GM12878 (cell line): ENCODE data around the gene CAST. TPM values are rescaled to one million over a fixed set of nuclear protein-coding genes. Genes with fewer than 3 reads are reported as not detected.

Experiments
- ATAC-seq: fragments of 200-7000 bp; cut with Tn5 transposase; 3 replicates; pipeline ENCODE4 v1.9.1; 2020; ENCODE audit warnings: mild to moderate bottlenecking, moderate library complexity
- BruUV-seq: library from RNA; stranded (reverse); fragments of 400-500 nt; replicated peaks from 2 replicates; lab custom pipeline; 2021; lab: Mats Ljungman, UMichigan
- CTCF ChIA-PET: fragments of 300-600 bp; sonication (Branson Sonifier 250); formaldehyde crosslinking; extraction: SDS; loops from one replicate; lab custom pipeline; 2021; ENCODE audit warnings: inconsistent platforms; lab: Yijun Ruan, JAX
- POLR2A ChIA-PET: fragments of 350-600 bp; formaldehyde crosslinking; extraction: SDS; loops from one replicate; lab custom pipeline; 2021; ENCODE audit warnings: inconsistent platforms; lab: Charles Lee
- RAD21 ChIA-PET: fragments of 300-600 bp; sonication (Branson Sonifier 250); formaldehyde crosslinking; loops from one replicate; lab custom pipeline; 2023; ENCODE audit warnings: antibody characterized with exemption; ENCODE audit not compliant: unreplicated experiment; lab: Charles Lee
- SMC1A ChIA-PET: fragments of 300-600 bp; sonication (Branson Sonifier 250); formaldehyde crosslinking; loops from one replicate; lab custom pipeline; 2023; ENCODE audit not compliant: unreplicated experiment, uncharacterized antibody; lab: Charles Lee
- DNase-seq: peaks from one replicate; pipeline ENCODE4 v3.0.0-alpha.2; 2011; ENCODE audit warnings: low read depth, low spot score
- FAIRE-seq: peaks from 3 replicates; lab custom pipeline; 2011; peaks lifted over from hg19 to GRCh38; lab: Jason Lieb, UNC
- H2AFZ ChIP-seq: 2 replicates; pipeline ENCODE4 v1.6.0; 2011; ENCODE audit warnings: low read depth, low read length, control low read depth; ENCODE audit not compliant: control insufficient read depth
- H3K27ac ChIP-seq: 2 replicates; pipeline ENCODE4 v1.5.1; 2011; ENCODE audit warnings: control low read depth; ENCODE audit not compliant: control insufficient read depth, insufficient read depth
- H3K27me3 ChIP-seq, 2 experiments: replicated peaks in 1 of 2; 2 replicates each; pipeline versions ENCODE4 v1.6.0 to v1.6.1; 2011; ENCODE audit warnings: low read length in 1 of 2; ENCODE audit not compliant: control insufficient read depth in 2 of 2, insufficient read depth in 2 of 2
- H3K36me3 ChIP-seq, 2 experiments: 2 replicates each; pipeline ENCODE4 v1.5.1; 2011; ENCODE audit warnings: low read length in 1 of 2; ENCODE audit not compliant: control insufficient read depth in 2 of 2, insufficient read depth in 2 of 2
- H3K4me1 ChIP-seq: 2 replicates; pipeline ENCODE4 v1.6.1; 2011; ENCODE audit warnings: mild to moderate bottlenecking, low read length, moderate library complexity, mixed read lengths; ENCODE audit not compliant: control insufficient read depth, insufficient read depth
- H3K4me2 ChIP-seq: 2 replicates; pipeline ENCODE4 v1.6.0; 2011; ENCODE audit warnings: control low read depth; ENCODE audit not compliant: control insufficient read depth, insufficient read depth
- H3K4me3 ChIP-seq: fragments of 200-600 bp; sonication (generic); 2 replicates; pipeline ENCODE4 v1.5.1; 2016
- H3K79me2 ChIP-seq: 2 replicates; pipeline ENCODE4 v1.6.0; 2011; ENCODE audit warnings: low read length; ENCODE audit not compliant: control insufficient read depth, insufficient read depth
- H3K9ac ChIP-seq: 2 replicates; pipeline ENCODE4 v1.8.0; 2011; ENCODE audit warnings: low read length, control low read depth, mixed read lengths; ENCODE audit not compliant: control insufficient read depth, insufficient read depth
- H3K9me3 ChIP-seq: replicated peaks from 3 replicates; pipeline ENCODE4 v1.5.1; 2011; ENCODE audit warnings: mild to moderate bottlenecking, low read length; ENCODE audit not compliant: control insufficient read depth, insufficient read depth
- H4K20me1 ChIP-seq: 2 replicates; pipeline ENCODE4 v1.6.0; 2011; ENCODE audit not compliant: control insufficient read depth, insufficient read depth
- ASH2L ChIP-seq: fragments of 300-600, 200-600 bp; sonication (generic); IDR thresholded peaks from 2 replicates; pipeline ENCODE4 v1.6.1; 2017; ENCODE audit warnings: low read depth, mild to moderate bottlenecking, borderline replicate concordance
- ATF7 ChIP-seq: fragments of 450-650 bp; IDR thresholded peaks from 2 replicates; pipeline ENCODE4 v1.6.1; 2016; ENCODE audit warnings: low read depth, mild to moderate bottlenecking
- E4F1 ChIP-seq: fragments of 450-650 bp; IDR thresholded peaks from 2 replicates; pipeline ENCODE4 v1.6.1; 2018; ENCODE audit warnings: borderline replicate concordance, mild to moderate bottlenecking; ENCODE audit not compliant: partially characterized antibody
- POLR2AphosphoS5 ChIP-seq: IDR thresholded peaks from 2 replicates; pipeline ENCODE4 v1.6.1; 2011; ENCODE audit warnings: mild to moderate bottlenecking, low read length, inconsistent platforms
- POU2F2 ChIP-seq: IDR thresholded peaks from 3 replicates; pipeline ENCODE4 v1.6.1; 2011; ENCODE audit warnings: low read depth, mild to moderate bottlenecking, low read length, borderline replicate concordance
- SIX5 ChIP-seq: IDR thresholded peaks from 2 replicates; pipeline ENCODE4 v1.6.1; 2011; ENCODE audit warnings: mild to moderate bottlenecking, low read depth, low read length, moderate library complexity; ENCODE audit not compliant: severe bottlenecking
- SMAD1 ChIP-seq: fragments of 450-650 bp; IDR thresholded peaks from 2 replicates; pipeline ENCODE4 v1.6.1; 2018; ENCODE audit warnings: mild to moderate bottlenecking, low read depth; ENCODE audit not compliant: partially characterized antibody
- SMAD5 ChIP-seq: IDR thresholded peaks from 2 replicates; pipeline ENCODE4 v1.6.1; 2016; ENCODE audit warnings: antibody characterized with exemption, low read depth
- WGBS: methylation state at CpG from one replicate; pipeline ENCODE4 v1.1.6; 2016; ENCODE audit warnings: low lambda C conversion rate; ENCODE audit not compliant: insufficient replicate concordance, insufficient coverage; ENCODE audit errors: missing lambda C conversion rate; 5-methylcytosine and 5-hydroxymethylcytosine counted together
- in situ Hi-C: fragments of 300-500 bp; cut with MboI; formaldehyde crosslinking; loops from 9 replicates; pipeline ENCODE4 v1.14.3; 2018; ENCODE audit warnings: mixed read lengths
- intact Hi-C: fragments of 100-400 bp; cut with micrococcal nuclease; formaldehyde crosslinking; loops from one replicate; pipeline ENCODE4 v1.14.2; 2022; ENCODE audit not compliant: unreplicated experiment
- polyA plus RNA-seq, 11 experiments: library from polyadenylated mRNA; depleted of rRNA in 4 of 11; unstranded in 6 of 11; stranded (reverse) in 5 of 11; fragments of >200 nt; fragmentation: Nextera tagmentation in 4 of 11; fragmentation: Illumina TruSeq in 1 of 11; extraction: Ambion mirVana in 4 of 11; extraction: Trizol in 1 of 11; gene quantifications; 1 replicate in 1 of 11; 2 replicates in 10 of 11; pipeline versions ENCODE4 v1.2.1 to v1.2.3, GENCODE V29; 2011 to 2016; ENCODE audit warnings: inconsistent platforms in 2 of 11, missing spikeins in 2 of 11, low read depth in 1 of 11
- total RNA-seq, 4 experiments: library from RNA; depleted of rRNA in 3 of 4; stranded (reverse); fragments of >200 nt in 3 of 4; fragmentation: Illumina TruSeq in 1 of 4; extraction: Trizol in 1 of 4; gene quantifications; 2 replicates each; pipeline versions ENCODE4 v1.2.1 to v1.2.3, GENCODE V29; 2013 to 2021

Gene CAST
- total and polyA plus RNA-seq, 10 of the 15 experiments (the other 5 are each of a cell fraction or from before 2014, with no cell fraction given), result 31.7 to 140 (median 68.5) TPM

- Histone ChIP-seq H2AFZ (peak overlapping the region; percentile 98), H3K4me2 (peak overlapping the region; percentile 95), H3K4me3 (peak overlapping the region; percentile 76; the same call in 1 of the 2 replicates), H3K4me1 (peaks cover 3% of the 10 kb centered on the region), H3K9ac (peak overlapping the region; percentile 96), H3K79me2 (peaks cover 44% of the 10 kb centered on the region)
- RAD21 ChIA-PET, result interaction anchor here (0.8 to 3.6 kb wide), 13 partner anchors 8 to 154 kb away, joined by 3 to 28 read pairs (median 4); partner anchors contain the start of gene ERAP2
- BruUV-seq, result TSS peak; percentile 87
- POLR2A ChIA-PET, result interaction anchor here (0.5 to 3.5 kb wide), 16 partner anchors 8 to 154 kb away, joined by 3 to 21 read pairs (median 4); partner anchors contain the start of genes ERAP2 and LNPEP
- intact Hi-C loops, result loop anchor here (1.0 to 2.0 kb wide), 3 partner anchors 8 to 126 kb away; no protein-coding TSS in a partner anchor
- no peak for TF ChIP-seq ATF7
- 0 out of 2 replicates have a peak, but pooled peaks have one; percentile 37 for TF ChIP-seq SMAD5
- no peak for TF ChIP-seq ASH2L
- TF ChIP-seq SMAD1, result peak; percentile 10
- peak; percentile 66; the same call in 1 of the 3 replicates for TF ChIP-seq POU2F2
- no peak for TF ChIP-seq E4F1
- TF ChIP-seq SIX5, result no peak
- TF ChIP-seq POLR2AphosphoS5, result 0 out of 2 replicates have a peak, but pooled peaks have one; percentile 26
- TF ChIP-seq, all 136 proteins: peak for 4
- ATAC-seq (no peak), DNase-seq (no peak), FAIRE-seq (no peak)
- Histone ChIP-seq H3K9me3 (no peaks in the 10 kb centered on the region), H4K20me1 (no peaks in the 10 kb centered on the region), H3K27ac (peak overlapping the region; percentile 95), H3K36me3 (no peaks in the 10 kb centered on the region; a peak in 1 of 4 replicates), H3K27me3 (no peaks in the 10 kb centered on the region)
- in situ Hi-C loops, result no loop called here
- ChIA-PET SMC1A (interaction anchor here (0.9 to 5.0 kb wide), 18 partner anchors 8 to 155 kb away, joined by 3 to 24 read pairs (median 4); partner anchors contain the start of gene ERAP2), CTCF (interaction anchor here (1.0 to 5.2 kb wide), 10 partner anchors 12 to 358 kb away, joined by 3 to 50 read pairs (median 4); no protein-coding TSS in a partner anchor)
- 0% methylated on average over 2 of the region's 2 CpGs for WGBS
Observed at GRCh38 chr5:96808541-96808828, 146.3 kb downstream of the CAST start.
